Peyer's patch (tissue), 4 donors: ENCODE measurements around the gene OR5B2. TPM values are rescaled to one million over a fixed set of nuclear protein-coding genes. Genes with fewer than 3 reads are reported as not detected.

Source experiments
- DNase-seq, 3 donors: peaks; one replicate each; pipeline ENCODE4 v3.0.0-alpha.2; 2017 to 2019
- H3K27ac ChIP-seq, 4 donors: fragments of 200-600 bp; sonication (generic); one replicate each; pipeline ENCODE4 v1.5.1; 2016 to 2019
- H3K27me3 ChIP-seq, 2 donors: fragments of 200-600 bp; sonication (generic); one replicate each; pipeline ENCODE4 v1.5.1; 2019
- H3K36me3 ChIP-seq, 3 donors: fragments of 200-600 bp; sonication (generic); one replicate each; pipeline ENCODE4 v1.5.1; 2016 to 2019
- H3K4me1 ChIP-seq, 4 donors: fragments of 200-600 bp; sonication (generic); one replicate each; pipeline ENCODE4 v1.5.1; 2016 to 2019
- H3K4me3 ChIP-seq, 4 donors: fragments of 200-600 bp; sonication (generic); 1 replicate in 3 of 4; 2 replicates in 1 of 4; pipeline ENCODE4 v1.5.1; 2016 to 2019; ENCODE audit warnings: mild to moderate bottlenecking in 1 of 4
- H3K9me3 ChIP-seq, 4 donors: fragments of 200-600 bp; sonication (generic); one replicate each; pipeline ENCODE4 v1.5.1; 2016 to 2019; ENCODE audit warnings: mild to moderate bottlenecking in 1 of 4
- POLR2A ChIP-seq, 2 donors: fragments of 450-650 bp; IDR thresholded peaks; one replicate each; pipeline ENCODE4 v1.5.1; 2017; ENCODE audit warnings: antibody characterized with exemption in 2 of 2, mild to moderate bottlenecking in 2 of 2, moderate library complexity in 2 of 2
- total RNA-seq, 4 donors: library from RNA; depleted of rRNA; stranded (reverse); fragments of >200 nt; gene quantifications; one replicate each; pipeline ENCODE4 v1.1.0, GENCODE V29; 2016
- TF ChIP-seq, protein P1 (sequence below), 6 experiments: fragments of 450-650 bp in 4 of 6; fragments of 200-600 bp in 2 of 6; sonication (generic) in 1 of 6; IDR thresholded peaks; one replicate each; pipeline ENCODE4 v1.5.1; 2017 to 2019; ENCODE audit warnings: antibody characterized with exemption in 6 of 6, mild to moderate bottlenecking in 3 of 6, moderate library complexity in 1 of 6

OR5B2 gene
- total RNA-seq: not detected

DNA sequence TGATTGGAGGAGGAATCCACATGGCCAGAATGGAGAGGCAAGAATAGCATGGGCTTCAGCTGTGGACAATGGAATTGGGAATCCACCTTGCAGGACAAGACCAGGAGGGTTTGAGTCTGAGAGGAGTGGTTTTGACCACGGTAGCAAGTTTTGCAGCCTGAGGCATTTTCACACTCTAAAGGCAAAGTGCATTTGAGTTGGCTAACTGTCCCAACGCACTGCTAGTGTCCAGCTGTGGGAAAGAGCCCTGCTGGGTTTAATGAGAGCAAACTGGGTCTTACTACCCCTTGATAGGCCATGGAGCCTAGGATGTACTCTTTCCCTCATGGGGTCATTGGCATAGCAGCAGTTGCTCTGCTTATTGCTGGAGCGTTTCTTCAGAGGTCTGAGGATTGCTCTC, at the start of gene OR5B2:
Gene OR5B2 (minus strand): TSS at position 101 of the 400 bp plus-strand sequence. CDS start 4,860 bp downstream, outside the sequence.
- Histone ChIP-seq H3K36me3 (no peaks in the 10 kb centered on the region), H3K27ac (no peak within 1 kb of the TSS), H3K4me3 (no peak within 1 kb of the TSS), H3K27me3 (no peaks in the 10 kb centered on the region), H3K4me1 (no peaks in the 10 kb centered on the region), H3K9me3 (no peaks in the 10 kb centered on the region)
- DNase-seq: no peak
- TF ChIP-seq, protein P1, sequence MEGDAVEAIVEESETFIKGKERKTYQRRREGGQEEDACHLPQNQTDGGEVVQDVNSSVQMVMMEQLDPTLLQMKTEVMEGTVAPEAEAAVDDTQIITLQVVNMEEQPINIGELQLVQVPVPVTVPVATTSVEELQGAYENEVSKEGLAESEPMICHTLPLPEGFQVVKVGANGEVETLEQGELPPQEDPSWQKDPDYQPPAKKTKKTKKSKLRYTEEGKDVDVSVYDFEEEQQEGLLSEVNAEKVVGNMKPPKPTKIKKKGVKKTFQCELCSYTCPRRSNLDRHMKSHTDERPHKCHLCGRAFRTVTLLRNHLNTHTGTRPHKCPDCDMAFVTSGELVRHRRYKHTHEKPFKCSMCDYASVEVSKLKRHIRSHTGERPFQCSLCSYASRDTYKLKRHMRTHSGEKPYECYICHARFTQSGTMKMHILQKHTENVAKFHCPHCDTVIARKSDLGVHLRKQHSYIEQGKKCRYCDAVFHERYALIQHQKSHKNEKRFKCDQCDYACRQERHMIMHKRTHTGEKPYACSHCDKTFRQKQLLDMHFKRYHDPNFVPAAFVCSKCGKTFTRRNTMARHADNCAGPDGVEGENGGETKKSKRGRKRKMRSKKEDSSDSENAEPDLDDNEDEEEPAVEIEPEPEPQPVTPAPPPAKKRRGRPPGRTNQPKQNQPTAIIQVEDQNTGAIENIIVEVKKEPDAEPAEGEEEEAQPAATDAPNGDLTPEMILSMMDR (IDR thresholded peaks at IDR 0.05): no peak
- no peak for TF ChIP-seq POLR2A (IDR thresholded peaks at IDR 0.05)

DNA sequence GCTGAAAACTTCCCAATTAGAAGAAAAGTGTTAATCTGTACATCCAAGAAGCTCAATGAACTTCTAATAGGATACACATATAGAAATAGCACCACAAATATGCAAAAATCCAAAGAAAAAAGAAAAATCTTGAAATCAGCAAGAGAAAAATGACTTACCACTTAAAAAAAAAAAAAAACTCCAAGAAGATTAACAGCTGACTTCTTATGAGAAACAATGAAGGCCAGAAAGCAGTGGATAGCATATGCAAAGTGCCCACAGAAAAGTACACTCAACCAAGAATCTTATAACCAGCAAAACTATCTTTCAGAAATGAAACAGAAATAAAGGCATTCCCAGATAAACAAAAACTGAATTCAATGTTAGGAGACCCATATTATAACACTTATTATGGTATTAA, 44.0 kb upstream of the OR5B2 start:
- no peak overlapping the region for H3K27ac ChIP-seq
- H3K4me1 ChIP-seq: no peaks in the 10 kb centered on the region
- no peaks in the 10 kb centered on the region for H3K27me3 ChIP-seq
- H3K9me3 ChIP-seq: peaks cover 0 to 16% (median 4%) of the 10 kb centered on the region in 4 donors
- TF ChIP-seq, protein P1 (IDR thresholded peaks at IDR 0.05): no peak
- no peak for TF ChIP-seq POLR2A (IDR thresholded peaks at IDR 0.05)
- H3K4me3 ChIP-seq: no peak overlapping the region
- no peaks in the 10 kb centered on the region for H3K36me3 ChIP-seq
- no peak for DNase-seq

DNA sequence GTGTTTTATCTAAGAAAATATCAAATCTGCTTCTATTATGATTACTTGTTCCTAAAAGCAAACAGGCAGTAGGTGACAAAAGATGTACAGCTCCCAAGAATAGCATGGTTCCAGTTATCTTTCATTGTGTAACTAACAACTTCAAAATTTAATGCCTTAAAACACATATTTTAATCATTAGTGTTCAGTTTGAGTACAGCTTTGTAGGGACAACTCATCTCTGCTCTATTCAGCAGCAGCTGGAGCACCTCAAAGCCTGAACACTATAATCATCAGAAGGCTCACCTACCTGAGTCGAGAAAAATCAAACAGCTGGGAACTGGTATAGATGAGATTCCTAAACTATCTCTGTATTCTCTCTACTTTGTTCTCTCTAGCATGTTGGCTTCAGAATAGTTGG, 38.4 kb upstream of the OR5B2 start:
- no peak for TF ChIP-seq POLR2A (IDR thresholded peaks at IDR 0.05)
- TF ChIP-seq, protein P1 (IDR thresholded peaks at IDR 0.05): no peak
- Histone ChIP-seq H3K27me3 (no peaks in the 10 kb centered on the region), H3K9me3 (peaks cover 0 to 6% (median 3%) of the 10 kb centered on the region in 4 donors)

DNA sequence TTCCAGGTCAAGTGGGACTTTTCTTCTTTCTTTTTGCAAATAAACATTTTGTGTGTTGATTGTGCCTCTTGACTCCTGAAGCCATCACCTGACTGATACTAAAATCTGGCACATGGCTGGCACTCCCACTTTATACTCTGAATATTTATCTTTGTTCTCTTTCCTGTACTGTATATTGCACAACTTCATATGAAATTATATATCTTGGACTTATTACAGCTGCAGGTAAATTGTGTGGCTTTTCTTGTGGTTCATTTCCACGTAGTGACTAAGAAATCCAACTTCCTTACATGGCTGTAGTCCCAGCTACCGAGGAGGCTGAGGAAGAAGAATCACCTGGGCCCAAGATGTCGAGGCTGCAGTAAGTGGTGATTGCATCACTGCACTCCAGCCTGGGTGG, 37.8 kb upstream of the OR5B2 start:
- TF ChIP-seq POLR2A (IDR thresholded peaks at IDR 0.05): no peak
- TF ChIP-seq, protein P1 (IDR thresholded peaks at IDR 0.05): no peak
- Histone ChIP-seq H3K4me3 (no peak overlapping the region), H3K27me3 (no peaks in the 10 kb centered on the region), H3K27ac (no peak overlapping the region), H3K9me3 (peaks cover 0 to under 1% (median 0%) of the 10 kb centered on the region in 4 donors), H3K36me3 (no peaks in the 10 kb centered on the region), H3K4me1 (no peaks in the 10 kb centered on the region)
- no peak for DNase-seq

More for the DNA sequence above, 38.4 kb upstream of the OR5B2 start:
- no peak for DNase-seq
- H3K27ac ChIP-seq: no peak overlapping the region
- H3K36me3 ChIP-seq: no peaks in the 10 kb centered on the region
- no peak overlapping the region for H3K4me3 ChIP-seq
- no peaks in the 10 kb centered on the region for H3K4me1 ChIP-seq

DNA sequence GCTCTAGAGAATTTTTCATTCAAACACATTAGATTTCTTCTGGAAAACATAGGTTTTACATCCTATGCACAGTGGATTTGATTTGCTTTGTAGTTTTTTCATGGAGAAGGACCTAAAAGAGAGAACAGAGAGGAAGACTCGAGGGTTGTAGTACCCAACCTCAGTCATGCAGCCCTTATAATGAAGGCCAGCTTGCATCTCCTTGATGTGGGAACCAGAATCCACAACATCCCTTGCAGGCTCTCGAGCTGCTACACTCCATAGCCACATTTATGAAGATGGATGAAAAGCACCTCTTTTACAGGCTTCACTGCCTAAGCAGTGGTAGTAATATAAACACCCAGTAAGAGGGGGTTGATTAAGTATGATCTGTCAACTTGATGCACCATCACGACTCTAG, 23.7 kb upstream of the OR5B2 start:
- Histone ChIP-seq H3K9me3 (no peaks in the 10 kb centered on the region), H3K27ac (no peak overlapping the region), H3K4me3 (no peak overlapping the region), H3K4me1 (no peaks in the 10 kb centered on the region), H3K36me3 (no peaks in the 10 kb centered on the region), H3K27me3 (no peaks in the 10 kb centered on the region)
- TF ChIP-seq POLR2A (IDR thresholded peaks at IDR 0.05): no peak
- TF ChIP-seq, protein P1 (IDR thresholded peaks at IDR 0.05): no peak
- DNase-seq: no peak

DNA sequence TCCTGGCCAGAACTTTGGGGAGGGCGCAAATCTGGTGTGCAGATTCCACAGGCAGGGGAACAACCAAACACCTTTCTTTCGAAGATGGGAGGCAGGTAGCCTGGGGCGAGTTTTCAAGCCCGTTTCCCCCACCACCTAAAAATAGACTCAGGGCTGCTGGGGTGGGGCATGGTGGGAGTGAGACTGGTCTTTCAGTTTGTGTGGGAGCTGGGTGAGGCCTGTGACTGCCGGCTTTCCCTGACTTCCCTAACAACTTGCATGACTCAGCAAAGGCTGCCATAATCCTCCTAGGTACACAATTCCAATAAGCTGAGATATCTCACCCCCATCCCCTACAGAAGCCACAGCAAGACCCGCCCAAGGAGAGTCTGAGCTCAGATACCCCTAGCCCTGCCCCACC, 18.4 kb upstream of the OR5B2 start:
- no peak overlapping the region for H3K4me3 ChIP-seq
- H3K36me3 ChIP-seq: no peaks in the 10 kb centered on the region
- no peaks in the 10 kb centered on the region for H3K9me3 ChIP-seq
- H3K4me1 ChIP-seq: no peaks in the 10 kb centered on the region
- DNase-seq: no peak
- TF ChIP-seq, protein P1 (IDR thresholded peaks at IDR 0.05): no peak
- no peak for TF ChIP-seq POLR2A (IDR thresholded peaks at IDR 0.05)
- no peak overlapping the region for H3K27ac ChIP-seq
- no peaks in the 10 kb centered on the region for H3K27me3 ChIP-seq
